RWPE2 (cell line): ENCODE results near the gene KIF27.

ENCODE experiments used
- ATAC-seq: fragments of 200-7000 bp; cut with Tn5 transposase; 3 replicates; pipeline ENCODE4 v1.9.1; 2021; ENCODE audit warnings: low read depth
- DNase-seq: peaks from one replicate; pipeline ENCODE4 v3.0.0-alpha.2; 2020; ENCODE audit warnings: low spot score
- H3K27ac ChIP-seq: fragments of 450-650 bp; 2 replicates; pipeline ENCODE4 v1.5.1; 2017; ENCODE audit warnings: mild to moderate bottlenecking; ENCODE audit not compliant: poor library complexity, severe bottlenecking
- H3K27me3 ChIP-seq: fragments of 250-450 bp; sonication (Bioruptor Pico); 2 replicates; pipeline ENCODE4 v1.5.1; 2021; ENCODE audit warnings: mild to moderate bottlenecking, moderate library complexity; ENCODE audit not compliant: insufficient read depth, poor library complexity, severe bottlenecking
- H3K36me3 ChIP-seq: fragments of 250-450 bp; sonication (Bioruptor Pico); 2 replicates; pipeline ENCODE4 v1.5.1; 2020; ENCODE audit warnings: low read depth, mild to moderate bottlenecking, moderate library complexity
- H3K4me1 ChIP-seq: fragments of 250-450 bp; sonication (Bioruptor Pico); 2 replicates; pipeline ENCODE4 v1.5.1; 2021; ENCODE audit warnings: mild to moderate bottlenecking, moderate library complexity; ENCODE audit not compliant: insufficient read depth, poor library complexity, severe bottlenecking
- H3K4me3 ChIP-seq: fragments of 250-450 bp; sonication (Bioruptor Pico); 2 replicates; pipeline ENCODE4 v1.5.1; 2021; ENCODE audit warnings: mild to moderate bottlenecking, moderate library complexity; ENCODE audit not compliant: severe bottlenecking
- H3K9me3 ChIP-seq: fragments of 250-450 bp; sonication (Bioruptor Pico); 2 replicates; pipeline ENCODE4 v1.5.1; 2021; ENCODE audit warnings: mild to moderate bottlenecking, moderate library complexity; ENCODE audit not compliant: severe bottlenecking
- TF ChIP-seq, protein P1 (sequence below): fragments of 450-650 bp; IDR thresholded peaks from one replicate; pipeline ENCODE4 v1.5.1; 2017; ENCODE audit warnings: mild to moderate bottlenecking, moderate library complexity; ENCODE audit not compliant: poor library complexity, severe bottlenecking

The KIF27 gene

DNA sequence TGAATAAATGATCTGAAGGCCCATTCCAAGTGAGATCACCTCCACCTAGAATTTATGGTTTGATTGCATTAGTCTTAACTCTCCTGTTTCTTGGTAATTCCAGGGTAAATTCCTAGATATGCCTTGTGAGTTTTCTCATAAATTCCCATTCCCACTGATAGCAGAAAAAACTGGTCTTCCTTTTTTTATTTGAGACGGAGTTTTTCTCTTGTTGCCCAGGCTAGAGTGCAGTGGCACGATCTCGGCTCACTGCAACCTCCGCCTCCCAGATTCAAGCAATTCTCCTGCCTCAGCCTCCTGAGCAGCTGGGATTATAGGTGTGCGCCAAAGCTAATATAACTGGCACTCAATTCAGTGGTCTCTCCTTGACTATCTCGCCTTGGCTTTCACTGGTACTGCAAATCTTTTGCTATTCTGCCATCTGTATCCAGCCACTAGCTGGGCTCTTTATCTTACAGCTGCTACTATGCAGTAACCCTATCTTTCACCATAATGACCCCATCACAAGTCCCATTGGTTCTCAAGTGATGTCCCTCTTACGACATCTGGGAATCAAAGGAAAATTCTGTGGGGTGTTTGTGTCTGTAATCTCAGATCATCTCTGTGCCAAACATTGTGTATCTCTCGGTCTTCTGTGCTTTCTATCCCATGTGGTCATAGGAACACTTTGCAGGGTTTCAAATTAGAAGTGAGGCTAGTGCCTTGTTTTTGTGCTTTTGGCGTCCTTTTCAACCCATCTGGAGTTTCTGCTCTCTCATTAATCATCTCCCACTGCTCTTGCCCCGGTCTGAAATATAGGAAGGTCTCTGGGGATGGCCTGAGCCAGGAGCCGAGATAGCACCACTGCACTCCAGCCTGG, 44.3 kb upstream of the KIF27 start:
- TF ChIP-seq, protein P1, sequence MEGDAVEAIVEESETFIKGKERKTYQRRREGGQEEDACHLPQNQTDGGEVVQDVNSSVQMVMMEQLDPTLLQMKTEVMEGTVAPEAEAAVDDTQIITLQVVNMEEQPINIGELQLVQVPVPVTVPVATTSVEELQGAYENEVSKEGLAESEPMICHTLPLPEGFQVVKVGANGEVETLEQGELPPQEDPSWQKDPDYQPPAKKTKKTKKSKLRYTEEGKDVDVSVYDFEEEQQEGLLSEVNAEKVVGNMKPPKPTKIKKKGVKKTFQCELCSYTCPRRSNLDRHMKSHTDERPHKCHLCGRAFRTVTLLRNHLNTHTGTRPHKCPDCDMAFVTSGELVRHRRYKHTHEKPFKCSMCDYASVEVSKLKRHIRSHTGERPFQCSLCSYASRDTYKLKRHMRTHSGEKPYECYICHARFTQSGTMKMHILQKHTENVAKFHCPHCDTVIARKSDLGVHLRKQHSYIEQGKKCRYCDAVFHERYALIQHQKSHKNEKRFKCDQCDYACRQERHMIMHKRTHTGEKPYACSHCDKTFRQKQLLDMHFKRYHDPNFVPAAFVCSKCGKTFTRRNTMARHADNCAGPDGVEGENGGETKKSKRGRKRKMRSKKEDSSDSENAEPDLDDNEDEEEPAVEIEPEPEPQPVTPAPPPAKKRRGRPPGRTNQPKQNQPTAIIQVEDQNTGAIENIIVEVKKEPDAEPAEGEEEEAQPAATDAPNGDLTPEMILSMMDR = no peak
- Histone ChIP-seq H3K4me3 (no peak overlapping the region), H3K27ac (peak overlapping the region; percentile 29), H3K36me3 (peaks cover 43% of the 10 kb centered on the region), H3K9me3 (no peaks in the 10 kb centered on the region), H3K27me3 (no peaks in the 10 kb centered on the region), H3K4me1 (peaks cover 12% of the 10 kb centered on the region)
- ATAC-seq (peak; percentile 33), DNase-seq (no peak)

DNA sequence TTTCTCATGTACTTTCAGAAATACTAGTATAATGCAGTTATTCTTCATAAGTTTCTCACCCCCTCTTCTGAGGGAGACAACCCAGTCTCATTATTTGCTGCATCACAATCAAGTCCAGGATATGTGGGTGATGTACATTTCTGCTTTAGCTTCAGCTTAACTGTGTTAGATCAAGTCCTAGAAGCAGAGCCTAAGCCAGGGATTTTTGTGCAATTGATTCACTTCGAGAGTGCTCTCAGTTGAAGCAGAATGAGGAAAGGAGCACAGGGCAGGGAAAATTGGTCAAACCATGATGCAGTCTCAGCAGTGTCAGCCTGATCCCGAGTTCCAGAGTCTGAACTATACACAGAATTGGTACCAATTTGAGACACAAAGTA, 43.7 kb upstream of the KIF27 start:
- H3K27me3 ChIP-seq = no peaks in the 10 kb centered on the region
- peak overlapping the region; percentile 29 for H3K27ac ChIP-seq
- peaks cover 37% of the 10 kb centered on the region for H3K36me3 ChIP-seq
- TF ChIP-seq, protein P1 = no peak
- H3K9me3 ChIP-seq = no peaks in the 10 kb centered on the region
- ATAC-seq (peak; percentile 40), DNase-seq (no peak)
- H3K4me3 ChIP-seq = no peak overlapping the region
- H3K4me1 ChIP-seq = peaks cover 12% of the 10 kb centered on the region

DNA sequence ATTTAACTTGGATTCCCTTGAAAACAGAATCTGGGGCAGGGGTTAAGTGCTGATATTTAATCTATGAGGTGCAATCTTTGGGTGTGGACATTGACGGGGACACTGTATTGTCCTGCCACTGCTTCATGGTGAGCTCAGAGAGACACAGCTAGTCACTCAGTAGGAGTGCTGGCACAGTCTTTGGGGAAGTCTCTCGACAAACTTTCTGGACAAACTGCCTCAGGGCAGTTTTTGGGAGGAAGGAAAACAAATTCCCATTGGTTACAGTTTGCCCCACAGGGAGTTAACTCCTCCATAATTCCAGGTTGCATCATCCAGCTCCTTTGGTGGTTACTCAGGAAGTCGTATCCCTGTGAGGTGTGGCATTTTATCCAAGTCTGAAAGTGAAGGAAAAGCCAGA, 40.9 kb upstream of the KIF27 start:
- Histone ChIP-seq H3K27me3 (no peaks in the 10 kb centered on the region), H3K9me3 (no peaks in the 10 kb centered on the region), H3K27ac (peak overlapping the region; percentile 18), H3K36me3 (peaks cover 9% of the 10 kb centered on the region), H3K4me1 (peaks cover 18% of the 10 kb centered on the region), H3K4me3 (no peak overlapping the region)
- DNase-seq (no peak), ATAC-seq (peak; percentile 42)
- TF ChIP-seq, protein P1 = no peak

DNA sequence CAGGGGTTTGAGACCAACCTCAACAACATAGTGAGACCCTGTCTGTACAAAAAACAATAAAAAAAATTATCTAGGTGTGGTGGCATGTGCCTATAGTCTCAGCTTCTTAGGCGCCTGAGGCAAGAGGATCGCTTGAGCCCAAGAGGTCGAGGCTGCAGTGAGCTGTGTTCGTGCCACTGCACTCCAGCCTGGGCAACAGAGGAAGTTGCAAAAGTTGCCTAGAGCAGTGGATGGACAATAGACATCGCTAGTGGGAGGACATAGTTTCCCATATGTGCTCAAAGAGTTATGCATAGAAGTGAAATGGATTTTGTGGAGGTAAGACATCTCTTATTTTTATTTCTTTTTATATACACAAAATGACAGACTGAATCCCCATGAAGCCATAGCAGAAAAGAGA, 39.8 kb upstream of the KIF27 start:
- no peaks in the 10 kb centered on the region for H3K36me3 ChIP-seq
- H3K27ac ChIP-seq = no peak overlapping the region
- peaks cover 21% of the 10 kb centered on the region for H3K4me1 ChIP-seq
- no peaks in the 10 kb centered on the region for H3K9me3 ChIP-seq
- H3K27me3 ChIP-seq = no peaks in the 10 kb centered on the region
- no peak overlapping the region for H3K4me3 ChIP-seq
- no peak for DNase-seq
- no peak for ATAC-seq
- TF ChIP-seq, protein P1 = no peak

DNA sequence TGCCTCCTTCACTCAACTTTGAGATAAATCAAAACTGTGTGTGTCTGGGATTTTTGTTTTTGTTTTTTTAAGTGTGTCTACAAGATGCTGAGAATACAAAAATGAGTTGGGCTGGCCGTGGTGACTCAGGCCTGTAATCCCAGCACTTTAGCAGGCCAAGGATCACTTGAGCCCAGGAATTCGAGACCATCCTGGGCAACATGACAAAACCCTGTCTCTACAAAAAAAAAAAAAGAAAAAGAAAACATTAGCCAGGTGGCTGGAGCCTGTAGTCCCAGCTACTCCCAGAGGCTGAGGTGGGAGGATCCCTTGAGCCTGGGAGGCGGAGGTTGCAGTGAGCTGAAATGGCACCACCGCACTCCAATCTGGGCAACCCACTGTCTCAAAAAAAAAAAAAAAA, 37.8 kb upstream of the KIF27 start:
- DNase-seq (no peak), ATAC-seq (no peak)
- TF ChIP-seq, protein P1 = no peak
- Histone ChIP-seq H3K4me3 (no peak overlapping the region), H3K4me1 (peaks cover 21% of the 10 kb centered on the region), H3K27ac (peak overlapping the region; percentile 15), H3K36me3 (peaks cover 9% of the 10 kb centered on the region), H3K27me3 (no peaks in the 10 kb centered on the region), H3K9me3 (no peaks in the 10 kb centered on the region)
